A549 treated with AZD2906 at 1 μM for 4 hours (cell line): ENCODE measurements around the gene OR10S1. TPM values are rescaled to one million over a fixed set of nuclear protein-coding genes. Genes with fewer than 3 reads are reported as not detected.

Experiments used
- total RNA-seq: library from RNA; stranded (reverse); fragments of 200-300 nt; extraction: Qiagen RNA extraction; gene quantifications from 5 replicates; pipeline ENCODE4 v1.2.3, GENCODE V29; 2022

OR10S1 gene, protein sequence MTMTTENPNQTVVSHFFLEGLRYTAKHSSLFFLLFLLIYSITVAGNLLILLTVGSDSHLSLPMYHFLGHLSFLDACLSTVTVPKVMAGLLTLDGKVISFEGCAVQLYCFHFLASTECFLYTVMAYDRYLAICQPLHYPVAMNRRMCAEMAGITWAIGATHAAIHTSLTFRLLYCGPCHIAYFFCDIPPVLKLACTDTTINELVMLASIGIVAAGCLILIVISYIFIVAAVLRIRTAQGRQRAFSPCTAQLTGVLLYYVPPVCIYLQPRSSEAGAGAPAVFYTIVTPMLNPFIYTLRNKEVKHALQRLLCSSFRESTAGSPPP
- not detected in 5 replicates for total RNA-seq

GRCh38 chr11:123977731-123978347 is at the start of gene OR10S1:
OR10S1 (minus strand) TSS chr11:123977781; CDS start chr11:123977664, 117 bp downstream.

GRCh38 chr11:124026498-124026897 is 48.9 kb upstream of the OR10S1 start, which contains the start of gene OR10G8:
OR10G8 (plus strand) TSS chr11:124026798; CDS start chr11:124029623, 2,825 bp downstream.

GRCh38 chr11:124012697-124013096 is 35.1 kb upstream of the OR10S1 start, which contains the start of gene OR10G4:
OR10G4 (plus strand) TSS chr11:124012997; CDS start chr11:124015575, 2,578 bp downstream.

GRCh38 chr11:123995119-123995518 is 17.5 kb upstream of the OR10S1 start, which contains the start of gene OR10G6:
OR10G6 (minus strand) TSS chr11:123995161; CDS start chr11:123995161, 0 bp downstream.

DNA sequence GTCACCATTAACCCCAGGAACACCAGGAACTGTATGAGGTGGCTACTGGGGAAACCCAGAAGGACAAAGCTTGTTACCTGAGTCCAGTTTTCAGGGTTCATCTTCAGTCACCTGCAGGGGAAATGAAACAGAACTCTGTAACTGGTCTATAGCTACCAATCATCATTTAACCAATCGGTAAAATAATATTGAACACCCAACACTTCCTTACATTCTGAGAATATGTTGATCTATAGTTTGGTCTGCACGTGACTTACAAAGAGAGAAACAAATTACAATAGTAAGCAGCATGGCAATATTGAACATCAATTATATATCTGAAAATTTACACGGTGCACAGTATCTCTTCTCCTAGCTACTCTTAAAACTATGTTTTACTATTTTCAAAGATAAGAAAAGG is 33.8 kb downstream of the OR10S1 start, which contains the start of gene OR6T1:
TSS of gene OR6T1 (minus strand) at position 101 of the 400 bp plus-strand sequence. CDS start at position 101, 0 bp downstream.

GRCh38 chr11:123939317-123939716 is 38.3 kb downstream of the OR10S1 start, which contains the start of gene OR4D5:
OR4D5 (plus strand) TSS chr11:123939617; CDS start chr11:123939617, 0 bp downstream.

Other genes starting within 250 kb of the OR10S1 start
- 8.4 to 10.3 TPM (median 9.0 TPM) in 5 replicates for gene ZNF202, start 236.1 kb downstream of the OR10S1 start, total RNA-seq
- not detected in 5 replicates for gene OR6X1, start 223.3 kb downstream of the OR10S1 start, total RNA-seq
- not detected in 5 replicates for gene OR6M1, start 171.4 kb downstream of the OR10S1 start, total RNA-seq
- gene TMEM225, start 92.1 kb downstream of the OR10S1 start, total RNA-seq: not detected in 5 replicates
- not detected in 5 replicates for gene OR8D4, start 75.6 kb downstream of the OR10S1 start, total RNA-seq
- not detected in 5 replicates for gene OR4D5, start 38.2 kb downstream of the OR10S1 start, total RNA-seq
- not detected in 5 replicates for gene OR6T1, start 33.9 kb downstream of the OR10S1 start, total RNA-seq
- gene OR10G6, start 17.4 kb upstream of the OR10S1 start, total RNA-seq: not detected in 5 replicates
- gene OR10G4, start 35.2 kb upstream of the OR10S1 start, total RNA-seq: not detected in 5 replicates
- not detected in 5 replicates for gene OR10G9, start 45.2 kb upstream of the OR10S1 start, total RNA-seq
- not detected in 5 replicates for gene OR10G8, start 49.0 kb upstream of the OR10S1 start, total RNA-seq
- gene OR10G7, start 63.5 kb upstream of the OR10S1 start, total RNA-seq: not detected in 5 replicates
- 0.16 to 0.27 TPM (median 0.21 TPM) in 5 replicates for gene VWA5A, start 137.7 kb upstream of the OR10S1 start, total RNA-seq
- not detected in 5 replicates for gene OR10D3, start 205.6 kb upstream of the OR10S1 start, total RNA-seq